Mucosa of stomach (tissue), 1 donor: Measurements from ENCODE around the gene NXT2.
"Not testable (repeated sequence)": the region's sequence is repeated elsewhere in the genome, so short reads cannot be mapped to it uniquely, and the experiment has no call there.

Experiments
- H3K27me3 ChIP-seq: one replicate; pipeline ENCODE4 v1.7.0; 2013; ENCODE audit warnings: mild to moderate bottlenecking, low read length; ENCODE audit not compliant: control insufficient read depth, insufficient read depth
- H3K36me3 ChIP-seq: one replicate; pipeline ENCODE4 v1.7.0; 2013; ENCODE audit warnings: low read length; ENCODE audit not compliant: control insufficient read depth, insufficient read depth
- H3K4me1 ChIP-seq: one replicate; pipeline ENCODE4 v1.7.0; 2013; ENCODE audit warnings: mild to moderate bottlenecking, low read length; ENCODE audit not compliant: control insufficient read depth, insufficient read depth
- H3K4me3 ChIP-seq: one replicate; pipeline ENCODE4 v1.7.0; 2013; ENCODE audit warnings: low read length
- H3K9ac ChIP-seq: one replicate; pipeline ENCODE4 v1.7.0; 2013; ENCODE audit warnings: mild to moderate bottlenecking, low read length, moderate library complexity
- H3K9me3 ChIP-seq: one replicate; pipeline ENCODE4 v1.7.0; 2013; ENCODE audit warnings: mild to moderate bottlenecking, low read length, moderate library complexity; ENCODE audit not compliant: control insufficient read depth
- donor health status: Pancreatic carcinoma.

The NXT2 gene

GRCh38 chrX:109539007-109539406 lies 2.4 kb downstream of the NXT2 start:
- H3K4me3 ChIP-seq, H3K4me1 ChIP-seq, H3K9ac ChIP-seq, H3K9me3 ChIP-seq, H3K27me3 ChIP-seq, H3K36me3 ChIP-seq: not testable (repeated sequence)

DNA sequence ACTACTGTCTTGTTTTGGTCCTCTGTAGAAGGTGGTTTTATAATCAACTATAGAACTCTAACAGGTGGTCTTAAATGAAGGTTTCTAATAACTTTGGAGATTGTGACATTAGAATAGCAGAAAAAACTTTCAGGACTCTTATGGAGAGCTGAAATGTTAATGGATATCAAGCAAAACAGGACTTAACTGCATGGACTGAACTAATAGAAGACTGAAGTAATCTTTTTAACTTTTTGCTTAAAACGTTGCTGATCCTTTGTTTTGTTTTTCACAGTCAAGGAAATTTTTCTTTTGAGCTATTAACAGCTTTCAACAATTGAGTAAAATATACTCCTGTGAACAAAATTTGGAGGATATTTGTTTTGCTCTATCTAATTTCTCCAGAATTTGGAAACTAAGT lies 17.2 kb downstream of the NXT2 start:
- H3K9ac ChIP-seq, result no peak overlapping the region
- H3K9me3 ChIP-seq, result no peaks in the 10 kb centered on the region
- H3K27me3 ChIP-seq, result no peaks in the 10 kb centered on the region
- H3K36me3 ChIP-seq, result no peaks in the 10 kb centered on the region
- H3K4me3 ChIP-seq, result no peak overlapping the region
- H3K4me1 ChIP-seq, result no peaks in the 10 kb centered on the region

GRCh38 chrX:109576083-109576482 lies 39.4 kb downstream of the NXT2 start:
- H3K9me3 ChIP-seq, H3K27me3 ChIP-seq: not testable (repeated sequence)

GRCh38 chrX:109577055-109577454 lies 40.4 kb downstream of the NXT2 start:
- no peak overlapping the region for H3K4me3 ChIP-seq
- no peaks in the 10 kb centered on the region for H3K9me3 ChIP-seq
- no peaks in the 10 kb centered on the region for H3K4me1 ChIP-seq
- no peak overlapping the region for H3K9ac ChIP-seq
- no peaks in the 10 kb centered on the region for H3K27me3 ChIP-seq
- no peaks in the 10 kb centered on the region for H3K36me3 ChIP-seq

More at GRCh38 chrX:109576083-109576482, 39.4 kb downstream of the NXT2 start:
- H3K9ac ChIP-seq, H3K4me3 ChIP-seq, H3K4me1 ChIP-seq, H3K36me3 ChIP-seq: not testable (repeated sequence)

DNA sequence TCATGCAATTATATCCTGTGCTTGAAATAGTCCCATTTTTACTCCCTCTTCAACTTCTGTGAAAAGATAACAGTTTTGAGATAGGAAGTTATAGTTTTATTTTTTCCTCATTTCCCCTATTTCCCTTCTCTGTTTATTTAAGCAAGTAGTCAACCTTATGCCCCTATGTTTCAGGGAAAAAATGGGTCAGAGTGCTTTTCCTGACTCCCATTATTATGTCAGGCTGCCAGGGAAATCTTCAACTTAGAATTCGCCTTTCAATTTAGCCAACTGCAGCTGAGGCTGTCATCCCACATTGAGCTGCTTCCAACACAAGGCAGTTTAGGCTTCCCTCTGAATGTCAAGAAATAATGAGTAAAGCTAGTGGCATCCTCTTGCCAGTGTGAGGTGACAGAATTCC lies 42.3 kb downstream of the NXT2 start:
- Histone ChIP-seq H3K9me3 (no peaks in the 10 kb centered on the region), H3K9ac (no peak overlapping the region), H3K27me3 (no peaks in the 10 kb centered on the region), H3K36me3 (no peaks in the 10 kb centered on the region), H3K4me3 (no peak overlapping the region), H3K4me1 (no peaks in the 10 kb centered on the region)

DNA sequence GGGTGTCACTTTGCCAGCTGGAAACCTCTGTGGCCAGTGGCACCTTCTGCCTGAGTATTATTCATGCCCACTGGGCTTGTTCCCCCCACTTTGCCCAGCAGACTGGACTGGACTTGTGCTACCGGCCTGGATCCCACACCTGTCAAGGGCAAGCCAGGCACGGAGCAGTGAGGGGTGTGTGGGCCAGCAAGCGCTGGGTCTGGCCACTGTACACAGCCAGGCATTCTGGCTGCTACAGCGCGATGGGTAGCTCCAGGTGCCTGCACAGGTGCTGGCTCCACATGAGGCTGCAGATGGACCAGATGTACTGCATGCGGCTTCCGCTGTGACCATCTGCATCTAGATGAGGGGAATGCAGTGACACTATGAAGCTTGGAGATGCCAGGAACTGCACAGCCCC lies 48.8 kb downstream of the NXT2 start:
- Histone ChIP-seq H3K36me3 (no peaks in the 10 kb centered on the region), H3K4me3 (no peak overlapping the region), H3K9ac (no peak overlapping the region), H3K27me3 (no peaks in the 10 kb centered on the region), H3K4me1 (no peaks in the 10 kb centered on the region), H3K9me3 (no peaks in the 10 kb centered on the region)

DNA sequence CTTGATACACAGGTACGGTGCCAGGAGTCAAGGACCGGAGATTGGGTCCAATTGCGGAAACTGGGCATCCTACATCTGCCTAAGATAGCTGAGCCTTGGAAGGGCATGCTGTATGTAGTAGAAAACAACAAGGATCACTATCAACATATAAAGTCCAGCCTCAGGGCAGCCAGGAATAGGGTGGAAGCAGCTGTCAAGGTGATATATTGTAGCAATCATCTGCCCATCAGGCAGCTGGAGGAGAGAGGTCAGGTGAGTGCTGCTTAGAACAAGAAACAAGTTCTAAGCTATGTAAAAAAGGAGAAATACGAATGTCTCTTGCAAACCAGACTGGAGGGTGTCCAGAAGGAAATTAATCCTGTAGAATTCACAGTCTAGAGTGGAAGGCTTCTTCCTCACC lies 53.5 kb downstream of the NXT2 start:
- Histone ChIP-seq H3K9ac (no peak overlapping the region), H3K9me3 (no peaks in the 10 kb centered on the region), H3K27me3 (no peaks in the 10 kb centered on the region), H3K36me3 (no peaks in the 10 kb centered on the region), H3K4me1 (no peaks in the 10 kb centered on the region), H3K4me3 (no peak overlapping the region)
